HepG2 (cell line): ENCODE data around the gene ZNF433. TPM values are rescaled to one million over a fixed set of nuclear protein-coding genes. Genes with fewer than 3 reads are reported as not detected.

ENCODE experiments used
- ATF4 ChIP-seq, 2 experiments: fragments of 450-650 bp in 1 of 2; sonication (generic) in 1 of 2; formaldehyde crosslinking; IDR thresholded peaks; 2 replicates each; pipeline versions ENCODE4 v1.5.0 to v1.8.0; 2020 to 2022; ENCODE audit warnings: mild to moderate bottlenecking in 1 of 2, missing genetic modification reagents in 1 of 2
- BCL6 ChIP-seq: IDR thresholded peaks from 2 replicates; pipeline ENCODE4 v1.6.1; 2016; ENCODE audit warnings: missing genetic modification reagents, missing compliant biosample characterization
- ELF3 ChIP-seq: IDR thresholded peaks from 2 replicates; pipeline ENCODE4 v1.6.1; 2016; ENCODE audit warnings: missing genetic modification reagents, missing compliant biosample characterization
- ETV5 ChIP-seq: IDR thresholded peaks from 2 replicates; pipeline ENCODE4 v1.6.1; 2018; ENCODE audit warnings: missing biosample characterization, missing genetic modification reagents, inconsistent platforms, borderline replicate concordance
- KAT7 ChIP-seq: IDR thresholded peaks from 2 replicates; pipeline ENCODE4 v1.6.1; 2018; ENCODE audit warnings: borderline replicate concordance, missing compliant biosample characterization
- KDM1A ChIP-seq: IDR thresholded peaks from 2 replicates; pipeline ENCODE4 v1.6.1; 2016; ENCODE audit warnings: missing compliant biosample characterization
- MYC ChIP-seq: sonication (generic); formaldehyde crosslinking; IDR thresholded peaks from 2 replicates; pipeline ENCODE4 v1.9.0; 2021; ENCODE audit warnings: missing genetic modification reagents, borderline replicate concordance
- RAD51 ChIP-seq: fragments of 450-650 bp; IDR thresholded peaks from 2 replicates; pipeline ENCODE4 v1.6.1; 2016; ENCODE audit warnings: borderline replicate concordance
- RXRB ChIP-seq: IDR thresholded peaks from 2 replicates; pipeline ENCODE4 v1.6.1; 2016; ENCODE audit warnings: borderline replicate concordance, missing genetic modification reagents, missing compliant biosample characterization
- SP140L ChIP-seq: sonication (generic); formaldehyde crosslinking; IDR thresholded peaks from 2 replicates; pipeline ENCODE4 v1.4.0; 2020; ENCODE audit warnings: missing genetic modification reagents, borderline replicate concordance
- UBTF ChIP-seq: sonication (generic); formaldehyde crosslinking; IDR thresholded peaks from 2 replicates; pipeline ENCODE4 v1.4.0; 2020; ENCODE audit warnings: mild to moderate bottlenecking, missing genetic modification reagents
- ZFP91 ChIP-seq: sonication (generic); formaldehyde crosslinking; IDR thresholded peaks from 2 replicates; pipeline ENCODE4 v1.9.0; 2022; ENCODE audit warnings: missing genetic modification reagents, mild to moderate bottlenecking, borderline replicate concordance
- ZNF672 ChIP-seq: sonication (generic); formaldehyde crosslinking; IDR thresholded peaks from 2 replicates; pipeline ENCODE4 v1.8.1; 2022; ENCODE audit warnings: missing genetic modification reagents
- ZNF737 ChIP-seq: sonication (generic); formaldehyde crosslinking; IDR thresholded peaks from 2 replicates; pipeline ENCODE4 v1.5.0; 2020; ENCODE audit warnings: missing genetic modification reagents, mild to moderate bottlenecking, borderline replicate concordance
- ZNF878 ChIP-seq: sonication (generic); formaldehyde crosslinking; IDR thresholded peaks from 2 replicates; pipeline ENCODE4 v1.8.1; 2023; ENCODE audit warnings: mild to moderate bottlenecking, missing genetic modification reagents, moderate library complexity
- polyA plus RNA-seq, 8 experiments: library from polyadenylated mRNA; depleted of rRNA in 3 of 8; stranded (reverse) in 7 of 8; unstranded in 1 of 8; fragments of >200 nt; fragmentation: Illumina TruSeq in 4 of 8; extraction: Trizol in 4 of 8; gene quantifications; 2 replicates each; pipeline versions ENCODE4 v1.2.1 to v1.2.3, GENCODE V29; 2011 to 2016; ENCODE audit warnings: low read depth in 4 of 8, missing spikeins in 1 of 8, mixed read lengths in 1 of 8; ENCODE audit not compliant: insufficient read depth in 1 of 8
- total RNA-seq, 5 experiments: library from RNA; depleted of rRNA; stranded (reverse); fragments of >200 nt; fragmentation: Illumina TruSeq; extraction: Trizol; gene quantifications; 2 replicates each; pipeline ENCODE4 v1.2.3, GENCODE V29; 2016; ENCODE audit warnings: low read depth in 1 of 5
- TF ChIP-seq, protein P1 (sequence below): sonication (generic); formaldehyde crosslinking; IDR thresholded peaks from 2 replicates; pipeline ENCODE4 v1.4.0; 2020; ENCODE audit warnings: missing genetic modification reagents
- TF ChIP-seq, protein P2 (sequence below): sonication (generic); formaldehyde crosslinking; IDR thresholded peaks from 2 replicates; pipeline ENCODE4 v1.4.0; 2020; ENCODE audit warnings: mild to moderate bottlenecking, low read depth, missing genetic modification reagents
- TF ChIP-seq, protein P3 (sequence below): IDR thresholded peaks from 2 replicates; pipeline ENCODE4 v1.6.1; 2016

The ZNF433 gene
- total and polyA plus RNA-seq, 2 of the 13 experiments (the other 11 are each of a cell fraction or from before 2014, with no cell fraction given), result 1.8 to 4.9 TPM

DNA sequence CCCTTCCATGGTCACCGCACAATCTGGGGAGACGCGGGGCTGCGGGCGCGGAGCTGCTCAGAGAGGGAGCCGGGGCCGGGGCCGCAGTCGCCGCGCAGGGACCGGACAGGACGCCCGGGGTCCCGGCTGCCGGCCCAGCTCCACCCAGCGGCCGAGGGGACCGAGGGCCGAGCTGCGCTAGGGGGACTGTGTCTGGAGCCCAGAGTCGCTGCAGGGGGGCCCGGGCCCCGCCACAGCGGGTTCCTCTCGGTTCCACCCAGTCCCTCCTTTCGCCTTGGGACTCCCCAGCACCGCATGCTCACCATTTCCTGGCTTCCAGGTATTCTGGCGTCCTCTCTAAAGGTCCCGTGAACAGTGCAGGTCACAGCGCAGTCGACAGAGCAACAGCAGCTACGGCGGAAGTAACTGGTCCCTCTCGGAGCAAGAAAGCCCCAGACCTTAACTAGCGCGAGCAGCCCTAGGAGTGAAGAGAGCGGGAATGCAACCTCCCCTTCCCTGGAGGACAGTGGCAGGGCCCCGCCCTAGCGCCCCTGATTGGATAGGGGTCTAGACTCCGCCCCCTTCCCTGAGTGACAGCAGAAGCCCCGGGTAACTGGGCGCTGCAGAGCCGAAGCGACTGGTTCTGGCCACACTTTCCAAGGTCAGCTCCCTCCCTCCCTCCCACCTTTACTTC lies 17.2 kb upstream of the ZNF433 start, which contains the start of gene ZNF878 (continued):
- TF ChIP-seq, protein P1, sequence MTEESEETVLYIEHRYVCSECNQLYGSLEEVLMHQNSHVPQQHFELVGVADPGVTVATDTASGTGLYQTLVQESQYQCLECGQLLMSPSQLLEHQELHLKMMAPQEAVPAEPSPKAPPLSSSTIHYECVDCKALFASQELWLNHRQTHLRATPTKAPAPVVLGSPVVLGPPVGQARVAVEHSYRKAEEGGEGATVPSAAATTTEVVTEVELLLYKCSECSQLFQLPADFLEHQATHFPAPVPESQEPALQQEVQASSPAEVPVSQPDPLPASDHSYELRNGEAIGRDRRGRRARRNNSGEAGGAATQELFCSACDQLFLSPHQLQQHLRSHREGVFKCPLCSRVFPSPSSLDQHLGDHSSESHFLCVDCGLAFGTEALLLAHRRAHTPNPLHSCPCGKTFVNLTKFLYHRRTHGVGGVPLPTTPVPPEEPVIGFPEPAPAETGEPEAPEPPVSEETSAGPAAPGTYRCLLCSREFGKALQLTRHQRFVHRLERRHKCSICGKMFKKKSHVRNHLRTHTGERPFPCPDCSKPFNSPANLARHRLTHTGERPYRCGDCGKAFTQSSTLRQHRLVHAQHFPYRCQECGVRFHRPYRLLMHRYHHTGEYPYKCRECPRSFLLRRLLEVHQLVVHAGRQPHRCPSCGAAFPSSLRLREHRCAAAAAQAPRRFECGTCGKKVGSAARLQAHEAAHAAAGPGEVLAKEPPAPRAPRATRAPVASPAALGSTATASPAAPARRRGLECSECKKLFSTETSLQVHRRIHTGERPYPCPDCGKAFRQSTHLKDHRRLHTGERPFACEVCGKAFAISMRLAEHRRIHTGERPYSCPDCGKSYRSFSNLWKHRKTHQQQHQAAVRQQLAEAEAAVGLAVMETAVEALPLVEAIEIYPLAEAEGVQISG (CRISPR knock-in tag), result peak; percentile 86
- TF ChIP-seq KAT7 (no peak; the same call in 1 of the 2 replicates), ZNF878 (CRISPR knock-in tag) (peak; percentile 88), ELF3 (CRISPR knock-in tag) (peak; percentile 92), ZNF737 (CRISPR knock-in tag) (no peak), ZFP91 (peak; percentile 88), RXRB (CRISPR knock-in tag) (peak; percentile 74), RAD51 (no peak), BCL6 (CRISPR knock-in tag) (peak; percentile 58; the same call in 1 of the 2 replicates), MYC (CRISPR knock-in tag) (peak; percentile 36; the same call in 1 of the 2 replicates), ETV5 (CRISPR knock-in tag) (peak; percentile 83), SP140L (CRISPR knock-in tag) (peak; percentile 34; the same call in 1 of the 2 replicates), ZNF672 (CRISPR knock-in tag) (no peak), UBTF (peak; percentile 99), ATF4 (CRISPR knock-in tag; IDR thresholded peaks at IDR 0.05) (peak in 1 of 2 experiments; percentile 72; a peak in 2 of 4 replicates), KDM1A (no peak)
- TF ChIP-seq, protein P2, sequence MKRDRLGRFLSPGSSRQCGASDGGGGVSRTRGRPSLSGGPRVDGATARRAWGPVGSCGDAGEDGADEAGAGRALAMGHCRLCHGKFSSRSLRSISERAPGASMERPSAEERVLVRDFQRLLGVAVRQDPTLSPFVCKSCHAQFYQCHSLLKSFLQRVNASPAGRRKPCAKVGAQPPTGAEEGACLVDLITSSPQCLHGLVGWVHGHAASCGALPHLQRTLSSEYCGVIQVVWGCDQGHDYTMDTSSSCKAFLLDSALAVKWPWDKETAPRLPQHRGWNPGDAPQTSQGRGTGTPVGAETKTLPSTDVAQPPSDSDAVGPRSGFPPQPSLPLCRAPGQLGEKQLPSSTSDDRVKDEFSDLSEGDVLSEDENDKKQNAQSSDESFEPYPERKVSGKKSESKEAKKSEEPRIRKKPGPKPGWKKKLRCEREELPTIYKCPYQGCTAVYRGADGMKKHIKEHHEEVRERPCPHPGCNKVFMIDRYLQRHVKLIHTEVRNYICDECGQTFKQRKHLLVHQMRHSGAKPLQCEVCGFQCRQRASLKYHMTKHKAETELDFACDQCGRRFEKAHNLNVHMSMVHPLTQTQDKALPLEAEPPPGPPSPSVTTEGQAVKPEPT (CRISPR knock-in tag), result peak; percentile 89
- TF ChIP-seq, protein P3, sequence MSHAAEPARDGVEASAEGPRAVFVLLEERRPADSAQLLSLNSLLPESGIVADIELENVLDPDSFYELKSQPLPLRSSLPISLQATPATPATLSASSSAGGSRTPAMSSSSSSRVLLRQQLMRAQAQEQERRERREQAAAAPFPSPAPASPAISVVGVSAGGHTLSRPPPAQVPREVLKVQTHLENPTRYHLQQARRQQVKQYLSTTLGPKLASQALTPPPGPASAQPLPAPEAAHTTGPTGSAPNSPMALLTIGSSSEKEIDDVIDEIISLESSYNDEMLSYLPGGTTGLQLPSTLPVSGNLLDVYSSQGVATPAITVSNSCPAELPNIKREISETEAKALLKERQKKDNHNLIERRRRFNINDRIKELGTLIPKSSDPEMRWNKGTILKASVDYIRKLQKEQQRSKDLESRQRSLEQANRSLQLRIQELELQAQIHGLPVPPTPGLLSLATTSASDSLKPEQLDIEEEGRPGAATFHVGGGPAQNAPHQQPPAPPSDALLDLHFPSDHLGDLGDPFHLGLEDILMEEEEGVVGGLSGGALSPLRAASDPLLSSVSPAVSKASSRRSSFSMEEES, result peak; percentile 34; the same call in 1 of the 2 replicates
